Measurements from ENCODE around the gene ETV2.
"Not testable (repeated sequence)": the region's sequence is repeated elsewhere in the genome, so short reads cannot be mapped to it uniquely, and the experiment has no call there.

Gene ETV2

DNA sequence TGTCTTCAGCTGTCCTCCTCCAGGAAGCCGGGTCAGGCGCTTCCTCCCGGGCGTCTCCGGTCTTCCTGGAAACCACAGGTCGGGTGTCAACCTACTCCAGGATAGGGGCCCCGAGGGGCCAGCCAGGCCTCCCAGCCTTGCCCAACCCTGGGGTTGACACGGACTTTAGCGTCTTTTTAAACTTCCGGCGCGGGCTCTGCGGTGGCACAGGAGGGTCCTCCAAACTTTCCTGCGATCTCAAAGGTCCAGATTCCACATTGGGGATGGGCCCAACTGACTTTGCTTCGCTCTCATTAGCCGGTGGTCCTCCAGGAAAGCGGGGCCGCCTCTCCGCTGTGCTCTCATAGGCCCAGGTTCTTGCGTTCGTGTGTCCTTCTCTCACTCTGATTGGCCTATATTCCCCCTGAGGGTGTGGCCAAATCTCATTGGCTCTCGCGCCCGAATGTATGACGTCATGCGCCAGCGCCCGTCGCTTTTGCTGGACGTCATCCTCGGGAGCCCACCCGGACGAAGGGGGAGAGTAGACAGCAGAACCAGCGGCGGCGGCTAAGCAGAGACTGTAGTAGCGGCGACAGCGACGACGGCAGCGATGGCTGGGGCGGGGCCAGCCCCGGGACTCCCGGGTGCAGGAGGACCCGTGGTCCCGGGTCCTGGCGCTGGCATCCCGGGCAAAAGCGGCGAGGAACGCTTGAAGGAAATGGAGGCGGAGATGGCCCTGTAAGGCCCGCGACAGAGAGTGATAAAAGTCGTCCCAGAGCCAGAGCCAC, 12.8 kb upstream of the ETV2 start, which contains the start of gene RBM42:
Gene RBM42 (plus strand): TSS at position 472 of the 767 bp plus-strand sequence. CDS start 118 bp downstream, at position 590.
- peak; percentile 99 for DNase-seq (ENCODE audit: low spot score)

DNA sequence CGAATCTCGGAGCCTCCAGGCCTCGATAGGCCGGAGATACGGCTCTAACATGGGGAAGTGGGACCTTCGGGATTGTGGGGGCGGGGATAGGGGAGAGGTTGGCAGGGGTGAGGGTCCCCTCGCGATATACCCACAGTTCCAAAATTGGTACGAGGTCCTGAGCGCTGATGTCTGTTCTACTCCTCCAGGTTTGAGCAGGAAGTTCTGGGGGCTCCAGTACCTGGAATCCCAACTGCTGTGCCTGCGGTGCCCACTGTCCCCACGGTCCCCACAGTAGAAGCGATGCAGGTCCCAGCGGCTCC, 12.3 kb upstream of the ETV2 start:
- no peak for DNase-seq (ENCODE audit: low spot score)

- no peak for DNase-seq (ENCODE audit: low spot score)
Observed at GRCh38 chr19:35633727-35634440, 7.7 kb upstream of the ETV2 start.

- DNase-seq (ENCODE audit: low spot score) = no peak
Observed at GRCh38 chr19:35636651-35637050, 4.9 kb upstream of the ETV2 start.

- DNase-seq (ENCODE audit: low spot score) = no peak
Observed at GRCh38 chr19:35637165-35637564, 4.4 kb upstream of the ETV2 start.

DNA sequence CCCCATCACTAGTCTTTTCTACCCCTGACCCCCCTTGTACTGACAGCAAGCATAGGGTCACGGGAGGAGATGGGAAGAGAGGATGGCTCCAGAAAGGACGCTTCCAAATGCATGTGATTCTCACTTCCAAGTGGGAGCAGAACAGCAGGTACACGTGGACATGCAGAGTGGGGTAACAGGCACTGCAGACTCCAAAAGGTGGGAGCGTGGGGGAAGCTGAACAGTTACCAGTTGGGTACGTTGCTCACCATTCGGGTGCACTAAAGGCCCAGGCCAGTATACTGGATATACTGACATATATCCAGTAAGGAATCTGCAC, 2.3 kb upstream of the ETV2 start:
- DNase-seq (ENCODE audit: low spot score) = no peak

GRCh38 chr19:35639863-35640262, 1.7 kb upstream of the ETV2 start:
- no peak for DNase-seq (ENCODE audit: low spot score)

- DNase-seq (ENCODE audit: low spot score) = no peak
Observed at GRCh38 chr19:35642312-35642711, 767 bp downstream of the ETV2 start.

DNA sequence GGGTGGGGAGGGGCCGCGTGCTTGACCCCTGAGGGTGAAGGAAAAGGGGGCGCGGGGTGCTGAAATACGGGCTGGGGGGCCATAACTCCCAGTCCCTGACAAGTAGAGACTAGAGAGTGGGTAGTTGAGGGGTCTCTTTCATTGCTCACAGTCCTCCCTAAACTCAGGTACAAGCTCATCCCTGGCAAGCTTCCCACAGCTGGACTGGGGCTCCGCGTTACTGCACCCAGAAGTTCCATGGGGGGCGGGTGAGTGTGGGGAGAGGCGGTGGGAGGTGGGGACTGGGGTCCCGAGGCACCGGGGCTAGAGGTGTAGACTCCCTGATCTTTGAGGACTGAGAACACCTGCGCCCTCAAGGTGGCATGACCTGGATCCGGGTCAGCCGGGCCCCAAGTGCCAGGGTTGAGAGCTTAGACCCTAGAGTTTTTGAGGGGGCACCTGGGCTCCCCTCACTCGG, 1.3 kb downstream of the ETV2 start:
- DNase-seq (ENCODE audit: low spot score) = no peak

DNA sequence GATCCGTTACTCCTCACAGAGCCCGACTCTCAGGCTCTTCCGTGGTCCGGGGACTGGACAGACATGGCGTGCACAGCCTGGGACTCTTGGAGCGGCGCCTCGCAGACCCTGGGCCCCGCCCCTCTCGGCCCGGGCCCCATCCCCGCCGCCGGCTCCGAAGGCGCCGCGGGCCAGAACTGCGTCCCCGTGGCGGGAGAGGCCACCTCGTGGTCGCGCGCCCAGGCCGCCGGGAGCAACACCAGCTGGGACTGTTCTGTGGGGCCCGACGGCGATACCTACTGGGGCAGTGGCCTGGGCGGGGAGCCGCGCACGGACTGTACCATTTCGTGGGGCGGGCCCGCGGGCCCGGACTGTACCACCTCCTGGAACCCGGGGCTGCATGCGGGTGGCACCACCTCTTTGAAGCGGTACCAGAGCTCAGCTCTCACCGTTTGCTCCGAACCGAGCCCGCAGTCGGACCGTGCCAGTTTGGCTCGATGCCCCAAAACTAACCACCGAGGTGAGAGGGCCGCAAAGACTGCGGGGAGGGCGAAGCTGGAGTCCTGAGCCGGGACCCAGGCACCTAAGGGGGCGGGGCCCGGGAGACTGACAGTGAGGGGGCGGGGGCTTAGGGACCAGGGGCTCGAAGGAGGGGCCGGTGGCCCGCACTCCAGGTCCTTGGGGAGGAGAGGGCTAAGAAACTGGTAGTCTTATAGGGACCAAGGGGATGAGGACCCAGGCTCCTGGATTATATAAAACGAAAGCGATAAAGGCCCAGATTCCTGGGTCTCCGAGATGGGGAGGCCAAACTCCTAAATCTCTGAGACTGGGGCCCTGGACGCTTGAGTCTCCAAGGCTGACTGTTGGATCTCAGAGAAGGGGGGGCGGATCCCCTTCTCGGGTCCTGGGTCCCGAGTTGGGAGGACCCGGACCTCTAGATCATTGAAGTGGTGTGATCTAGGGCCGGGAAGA, 2.0 kb downstream of the ETV2 start:
- peak; percentile 91 for DNase-seq (ENCODE audit: low spot score)

DNA sequence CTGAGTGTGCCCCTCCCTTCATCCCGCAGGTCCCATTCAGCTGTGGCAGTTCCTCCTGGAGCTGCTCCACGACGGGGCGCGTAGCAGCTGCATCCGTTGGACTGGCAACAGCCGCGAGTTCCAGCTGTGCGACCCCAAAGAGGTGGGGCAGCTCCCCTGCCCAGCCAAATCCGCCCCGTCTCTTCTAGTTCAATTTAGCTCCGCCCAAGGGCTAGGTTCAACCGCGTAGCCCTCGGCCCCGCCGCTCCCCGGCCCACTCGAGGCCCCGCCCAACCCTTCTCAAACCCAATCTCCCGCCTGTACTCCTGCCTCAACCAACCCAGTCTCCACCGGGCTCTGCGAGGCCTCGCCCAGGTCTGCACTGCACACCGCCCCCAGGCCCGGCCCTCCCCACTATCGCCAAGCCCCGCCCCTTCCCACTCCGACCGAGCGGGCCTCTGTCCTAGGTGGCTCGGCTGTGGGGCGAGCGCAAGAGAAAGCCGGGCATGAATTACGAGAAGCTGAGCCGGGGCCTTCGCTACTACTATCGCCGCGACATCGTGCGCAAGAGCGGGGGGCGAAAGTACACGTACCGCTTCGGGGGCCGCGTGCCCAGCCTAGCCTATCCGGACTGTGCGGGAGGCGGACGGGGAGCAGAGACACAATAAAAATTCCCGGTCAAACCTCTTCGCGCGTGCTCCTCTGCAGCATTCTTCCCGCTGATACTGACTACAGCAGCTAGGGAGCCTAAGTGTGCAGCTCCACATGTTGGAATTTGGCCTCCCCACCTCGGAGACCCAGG, 2.9 kb downstream of the ETV2 start:
- peak; percentile 96 for DNase-seq (ENCODE audit: low spot score)

DNA sequence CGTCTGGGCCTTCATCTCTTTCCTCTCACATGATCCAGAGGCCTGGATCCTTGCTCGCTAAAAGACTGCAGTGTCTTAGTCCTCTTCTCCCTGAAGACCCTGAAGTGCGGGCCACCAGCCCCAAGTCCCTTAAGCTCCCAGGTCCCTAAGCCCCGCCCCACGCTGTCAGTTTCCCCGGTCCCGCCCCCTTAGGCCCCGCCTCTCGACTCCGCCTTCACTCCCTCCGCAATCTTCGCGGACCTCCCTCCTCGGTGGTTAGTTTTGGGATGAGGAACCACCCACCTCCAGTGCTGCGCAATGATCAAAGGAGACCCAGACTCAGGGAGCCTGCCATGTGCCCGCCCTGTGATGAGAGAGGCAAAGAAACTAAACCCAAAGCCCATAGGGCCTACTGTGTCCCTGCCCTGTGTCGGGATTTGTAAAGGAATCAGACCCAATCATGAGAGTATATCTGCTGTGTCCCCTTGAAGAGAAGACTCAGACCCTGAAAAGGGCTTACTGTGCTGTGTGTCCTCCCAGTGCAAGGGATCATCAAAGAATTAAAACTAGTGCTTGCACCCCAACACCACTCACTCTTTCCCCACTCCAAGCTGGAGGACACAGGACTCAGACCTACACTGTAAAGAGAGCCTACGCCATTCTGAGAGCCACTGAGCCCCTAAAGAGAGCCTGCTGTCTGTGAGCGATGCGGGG, 3.6 kb downstream of the ETV2 start:
- DNase-seq (ENCODE audit: low spot score) = peak; percentile 82

DNA sequence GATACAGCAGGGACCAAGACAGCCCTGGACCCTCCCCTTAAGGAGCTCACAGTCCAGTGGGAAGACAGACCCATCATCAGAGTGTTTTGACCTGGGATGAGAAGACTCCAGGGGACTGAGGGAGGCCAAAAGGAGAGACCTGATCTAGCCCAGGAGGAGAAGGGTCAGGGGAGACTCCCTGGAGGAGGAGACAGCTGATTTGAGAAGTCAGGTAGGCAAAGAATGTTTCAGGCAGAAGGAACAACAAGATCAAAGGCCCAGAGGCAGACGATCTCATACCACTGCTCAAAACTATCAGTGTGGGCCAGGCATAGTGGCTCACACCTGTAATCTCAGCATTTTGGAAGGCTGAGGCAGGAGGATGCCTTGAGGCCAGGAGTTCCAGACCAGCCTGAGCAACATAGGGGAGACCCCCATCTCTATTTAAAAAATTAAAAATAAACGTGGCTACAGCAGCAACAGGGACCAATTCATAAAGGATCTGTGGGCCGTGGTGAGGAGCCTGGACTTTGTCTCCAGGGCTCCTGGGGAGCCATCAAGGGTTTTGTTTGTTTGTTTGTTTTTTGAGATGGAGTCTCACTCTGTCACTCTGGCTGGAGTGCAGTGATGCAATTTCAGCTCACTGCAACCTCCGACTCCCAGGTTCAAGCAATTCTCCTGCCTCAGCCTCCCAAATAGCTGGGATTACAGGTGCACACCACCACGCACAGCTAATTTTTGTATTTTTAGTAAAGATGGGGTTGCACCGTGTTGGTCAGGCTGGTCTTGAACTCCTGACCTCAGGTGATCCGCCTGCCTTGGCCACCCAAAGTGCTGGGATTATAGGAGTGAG, 4.4 kb downstream of the ETV2 start:
- no peak for DNase-seq (ENCODE audit: low spot score)

DNA sequence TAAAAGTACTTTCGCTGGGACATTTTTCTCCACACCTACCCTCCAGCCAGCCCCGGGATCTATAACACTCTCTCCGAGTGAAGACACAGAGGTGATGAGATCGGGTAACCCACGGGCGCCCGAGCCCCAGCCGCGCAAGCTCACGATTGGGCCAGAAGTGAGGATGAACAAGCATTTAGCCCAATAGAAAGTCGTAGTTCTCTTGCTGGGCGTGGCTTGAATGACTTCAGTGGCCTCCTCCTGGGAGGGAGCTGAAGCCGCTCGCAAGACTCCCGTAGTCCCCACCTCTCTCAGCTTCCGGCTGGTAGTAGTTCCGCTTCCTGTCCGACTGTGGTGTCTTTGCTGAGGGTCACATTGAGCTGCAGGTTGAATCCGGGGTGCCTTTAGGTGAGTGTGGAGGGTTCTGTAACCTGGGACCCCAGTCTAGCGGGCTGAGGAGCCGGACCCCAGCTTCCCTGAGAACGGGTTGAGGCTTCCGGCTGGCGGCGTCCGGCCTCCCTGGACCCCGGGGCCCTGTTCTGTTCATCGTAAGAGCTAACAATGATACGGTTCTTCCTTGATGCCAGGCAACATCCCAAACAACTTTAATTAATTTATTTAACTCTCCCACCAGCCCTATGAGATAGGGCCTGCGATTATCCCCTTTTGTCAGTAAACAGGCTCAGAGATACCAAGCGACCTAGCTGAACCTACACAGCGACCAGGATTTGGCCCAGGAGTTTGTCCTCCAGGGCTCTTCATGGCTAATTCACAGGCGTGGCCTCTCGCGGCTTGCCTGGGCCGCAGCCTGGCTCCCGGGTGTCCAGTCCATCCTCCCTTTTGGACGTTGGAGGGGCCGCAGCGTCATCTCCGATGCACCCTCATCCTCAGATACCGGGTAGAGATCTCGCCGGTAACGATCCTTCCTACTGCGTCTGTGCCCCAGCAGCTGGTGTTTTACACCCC, 6.7 kb downstream of the ETV2 start, which contains the start of gene COX6B1:
Gene COX6B1 (plus strand): TSS at position 307 of the 945 bp plus-strand sequence. CDS start 2,921 bp downstream, outside the sequence.
- DNase-seq (ENCODE audit: low spot score) = peak; percentile 89

DNA sequence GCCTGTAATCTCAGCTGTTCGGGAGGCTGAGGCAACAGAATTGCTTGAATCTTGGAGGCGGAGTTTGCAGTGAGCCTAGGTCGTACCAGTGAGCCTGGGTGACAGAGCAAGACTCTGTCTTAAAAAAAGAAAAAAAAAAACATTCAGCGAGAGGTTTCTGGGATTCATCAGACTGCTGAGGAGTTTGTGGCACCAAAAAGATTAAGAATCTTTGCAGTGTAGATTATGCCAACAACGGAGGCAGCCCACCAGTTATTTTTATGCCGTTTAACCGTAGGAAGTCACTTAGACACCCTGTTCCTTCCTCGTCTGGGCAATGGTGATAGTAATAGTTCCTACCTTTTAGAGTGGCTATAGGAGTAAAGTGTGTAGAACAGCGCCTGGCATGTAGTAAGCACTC, 9.0 kb downstream of the ETV2 start:
- no peak for DNase-seq (ENCODE audit: low spot score)

DNA sequence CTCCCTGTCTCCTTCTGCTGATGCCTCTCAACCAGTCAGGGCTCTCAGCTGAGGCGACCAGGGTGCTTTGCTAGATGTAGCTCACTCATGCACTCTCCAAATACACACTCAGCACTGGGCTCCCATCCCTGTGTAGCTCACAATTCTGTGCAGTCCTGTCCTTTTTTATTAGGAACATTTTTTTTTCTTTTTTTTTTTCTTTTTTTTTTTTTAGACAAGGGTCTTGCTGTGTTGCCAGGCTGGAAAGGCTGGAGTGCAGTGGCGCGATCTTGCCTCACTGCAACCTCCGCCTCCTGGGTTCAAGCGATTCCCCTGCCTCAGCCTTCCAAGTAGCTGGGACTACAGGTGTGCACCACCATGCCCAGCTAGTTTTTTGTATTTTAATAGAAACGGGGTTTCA, 13.3 kb downstream of the ETV2 start:
- not testable (repeated sequence) for DNase-seq (ENCODE audit: low spot score)

DNA sequence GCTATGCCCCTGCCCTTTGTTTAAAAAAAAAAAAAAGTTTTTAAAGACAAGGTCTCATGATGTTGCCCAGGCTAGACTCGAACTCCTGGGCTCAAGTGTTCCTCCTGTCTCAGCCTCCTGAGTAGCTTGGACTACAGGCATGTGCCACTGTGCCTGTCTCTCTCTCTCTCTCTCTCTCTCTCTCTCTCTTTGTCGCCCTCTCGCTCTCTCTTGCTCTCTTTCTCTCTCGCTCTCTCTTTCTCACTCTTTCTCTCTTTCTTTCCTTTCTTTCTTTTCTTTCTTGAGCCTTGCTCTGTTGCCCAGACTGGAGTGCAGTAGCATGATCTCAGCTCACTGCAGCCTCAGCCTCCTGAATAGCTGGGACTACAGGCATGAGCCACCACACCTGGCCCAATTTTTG, 14.1 kb downstream of the ETV2 start:
- no peak for DNase-seq (ENCODE audit: low spot score)

DNA sequence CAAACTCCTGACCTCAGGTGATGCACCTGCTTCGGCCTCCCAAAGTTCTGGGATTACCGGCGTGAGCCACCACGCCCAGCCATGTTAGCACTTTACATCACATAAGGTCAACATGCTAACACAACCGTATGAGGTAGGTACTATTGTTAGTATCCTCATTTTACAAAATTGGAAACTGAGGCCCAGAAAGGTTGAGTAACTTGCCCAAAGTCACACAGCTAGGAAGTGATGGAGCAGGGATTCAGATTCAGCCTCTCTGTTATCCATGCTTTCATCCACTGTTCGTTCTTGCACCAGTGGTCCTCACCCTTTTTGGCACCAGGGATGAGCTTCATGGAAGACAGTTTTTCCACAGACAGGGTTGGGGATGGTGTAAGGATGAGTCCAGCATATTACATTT, 15.2 kb downstream of the ETV2 start:
- DNase-seq (ENCODE audit: low spot score) = no peak

All from left forelimb (tissue), 1 donor.